Ectodermal cell (in vitro differentiated cells): ENCODE measurements around the gene FOXJ3.

Source experiments
- H3K27ac ChIP-seq: 2 replicates; pipeline ENCODE4 v1.7.0; 2013; ENCODE audit warnings: mild to moderate bottlenecking, low read depth, low read length; ENCODE audit not compliant: insufficient read depth, poor library complexity, severe bottlenecking
- H3K27me3 ChIP-seq: 2 replicates; pipeline ENCODE4 v1.7.0; 2013; ENCODE audit warnings: mild to moderate bottlenecking, low read length; ENCODE audit not compliant: insufficient read depth, control insufficient read depth, poor library complexity, severe bottlenecking
- H3K36me3 ChIP-seq: one replicate; pipeline ENCODE4 v1.7.0; 2013; ENCODE audit warnings: low read length; ENCODE audit not compliant: control insufficient read depth, insufficient read depth
- H3K4me1 ChIP-seq: one replicate; pipeline ENCODE4 v1.7.0; 2013; ENCODE audit warnings: low read length; ENCODE audit not compliant: control insufficient read depth, insufficient read depth
- H3K4me3 ChIP-seq: 2 replicates; pipeline ENCODE4 v1.7.0; 2013; ENCODE audit warnings: low read depth, low read length, control low read depth; ENCODE audit not compliant: insufficient read depth
- H3K9me3 ChIP-seq: 2 replicates; pipeline ENCODE4 v1.7.0; 2013; ENCODE audit warnings: mild to moderate bottlenecking, low read length, moderate library complexity; ENCODE audit not compliant: control insufficient read depth
- WGBS, 2 experiments: methylation state at CpG; one replicate each; pipeline ENCODE4 v1.1.7; 2013; ENCODE audit warnings: missing lambda C conversion rate in 2 of 2; 5-methylcytosine and 5-hydroxymethylcytosine counted together

Gene FOXJ3

GRCh38 chr1:42130061-42130660 is 204.9 kb downstream of the FOXJ3 start:
- Histone ChIP-seq H3K9me3 (no peaks in the 10 kb centered on the region), H3K27ac (no peak overlapping the region), H3K4me1 (peaks cover 5% of the 10 kb centered on the region), H3K4me3 (no peak overlapping the region), H3K36me3 (no peaks in the 10 kb centered on the region), H3K27me3 (no peaks in the 10 kb centered on the region)
- WGBS, 2 experiments: 92 to 94% methylated on average over 5 of the region's 5 CpGs

DNA sequence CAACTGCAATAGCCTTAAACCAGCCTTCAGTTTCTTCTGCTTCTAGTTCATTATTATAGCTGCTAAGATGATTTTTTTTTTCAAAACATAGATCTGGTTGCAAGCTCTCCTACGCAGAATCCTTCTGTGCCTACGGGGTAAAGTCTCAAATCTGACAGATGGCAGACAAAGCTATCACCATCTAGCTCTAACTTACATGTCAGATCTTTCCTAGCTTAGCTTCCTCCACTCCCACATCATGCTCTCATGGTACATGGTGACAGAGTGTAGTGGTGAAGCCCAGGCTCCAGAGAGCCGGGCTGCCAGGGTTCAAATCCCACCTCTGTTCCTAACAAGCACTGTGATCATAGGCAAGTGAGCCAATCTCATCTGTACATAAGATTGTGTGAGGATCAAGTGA is 206.1 kb downstream of the FOXJ3 start:
- Histone ChIP-seq H3K36me3 (no peaks in the 10 kb centered on the region), H3K27me3 (no peaks in the 10 kb centered on the region), H3K27ac (no peak overlapping the region), H3K4me1 (peaks cover 5% of the 10 kb centered on the region), H3K4me3 (no peak overlapping the region), H3K9me3 (no peaks in the 10 kb centered on the region)
- 95% methylated on average over 3 of the region's 3 CpGs for WGBS, 2 experiments

DNA sequence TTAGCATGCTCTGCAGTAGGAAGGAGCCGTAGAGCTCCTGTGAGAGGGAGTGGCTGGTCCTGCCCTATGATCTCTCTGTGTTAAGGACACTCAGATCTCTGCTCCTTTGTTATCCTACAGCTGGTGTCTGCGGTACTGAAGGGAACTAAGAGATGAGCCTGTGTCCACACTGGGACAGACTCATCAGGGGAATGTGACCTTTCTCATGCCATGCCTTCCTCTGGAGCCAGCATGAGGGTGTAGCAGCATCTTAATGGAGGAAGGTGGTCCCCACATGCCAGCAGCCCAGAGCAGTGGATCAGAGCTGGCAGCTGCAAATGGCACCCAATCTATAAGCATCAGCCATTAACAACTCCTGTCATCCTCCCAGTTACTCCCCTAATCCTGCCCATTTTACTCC is 206.5 kb downstream of the FOXJ3 start:
- H3K27me3 ChIP-seq: no peaks in the 10 kb centered on the region
- 56 to 63% methylated on average over 2 of the region's 2 CpGs for WGBS, 2 experiments
- H3K4me1 ChIP-seq: peaks cover 5% of the 10 kb centered on the region
- H3K36me3 ChIP-seq: no peaks in the 10 kb centered on the region
- no peak overlapping the region for H3K4me3 ChIP-seq
- no peak overlapping the region for H3K27ac ChIP-seq
- H3K9me3 ChIP-seq: no peaks in the 10 kb centered on the region

GRCh38 chr1:42127767-42128166 is 207.3 kb downstream of the FOXJ3 start:
- Histone ChIP-seq H3K36me3 (no peaks in the 10 kb centered on the region), H3K4me1 (peaks cover 5% of the 10 kb centered on the region), H3K9me3 (no peaks in the 10 kb centered on the region), H3K27ac (no peak overlapping the region), H3K4me3 (no peak overlapping the region), H3K27me3 (no peaks in the 10 kb centered on the region)
- WGBS, 2 experiments: 94 to 95% methylated on average over 6 of the region's 6 CpGs
